Measurements from ENCODE around the gene PNMA8C.

DNA sequence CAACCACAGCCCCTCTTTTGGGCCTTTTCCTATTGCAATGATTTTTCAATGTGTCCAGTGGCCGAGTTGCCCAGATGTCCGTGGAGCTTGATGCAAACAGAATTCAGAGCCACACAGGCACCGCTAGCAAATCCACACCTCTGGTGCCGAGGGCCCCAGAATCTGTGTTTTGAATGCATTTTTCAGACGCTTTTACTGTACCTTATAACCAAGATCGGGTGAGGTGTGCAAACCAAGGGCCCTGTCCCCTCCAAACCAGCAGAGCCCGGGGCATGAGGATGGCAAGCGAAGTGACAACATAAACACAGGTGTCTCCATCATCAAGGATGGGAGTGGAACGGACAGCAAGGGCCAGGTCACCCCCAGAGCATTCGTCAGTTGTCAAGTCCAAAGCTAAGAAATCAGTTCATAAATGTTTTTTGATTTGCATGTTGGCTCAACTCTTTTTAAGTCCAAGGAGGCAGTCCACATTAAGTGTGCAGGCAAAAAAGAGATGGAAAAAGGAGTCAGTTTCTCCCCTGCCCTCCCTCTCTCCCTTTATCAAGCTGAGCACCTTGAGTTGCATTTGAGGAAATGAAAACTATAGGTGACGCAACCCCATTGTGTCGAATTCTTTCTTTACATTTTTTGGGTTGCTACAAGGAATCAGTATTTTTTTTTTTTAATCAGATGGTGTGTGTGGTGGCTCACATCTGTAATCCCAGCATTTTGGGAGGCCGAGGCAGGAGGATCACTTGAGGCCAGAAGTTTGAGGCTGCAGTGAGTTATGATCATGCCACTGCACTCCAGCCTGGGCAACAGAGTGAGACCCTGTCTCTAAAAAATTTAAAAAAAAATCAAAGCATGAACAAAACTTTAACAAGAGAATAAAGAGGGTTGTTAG, 18.3 kb downstream of the PNMA8C start:
- TF ChIP-seq EP300 (IDR thresholded peaks at IDR 0.05), result no peak
- TF ChIP-seq, protein P1, sequence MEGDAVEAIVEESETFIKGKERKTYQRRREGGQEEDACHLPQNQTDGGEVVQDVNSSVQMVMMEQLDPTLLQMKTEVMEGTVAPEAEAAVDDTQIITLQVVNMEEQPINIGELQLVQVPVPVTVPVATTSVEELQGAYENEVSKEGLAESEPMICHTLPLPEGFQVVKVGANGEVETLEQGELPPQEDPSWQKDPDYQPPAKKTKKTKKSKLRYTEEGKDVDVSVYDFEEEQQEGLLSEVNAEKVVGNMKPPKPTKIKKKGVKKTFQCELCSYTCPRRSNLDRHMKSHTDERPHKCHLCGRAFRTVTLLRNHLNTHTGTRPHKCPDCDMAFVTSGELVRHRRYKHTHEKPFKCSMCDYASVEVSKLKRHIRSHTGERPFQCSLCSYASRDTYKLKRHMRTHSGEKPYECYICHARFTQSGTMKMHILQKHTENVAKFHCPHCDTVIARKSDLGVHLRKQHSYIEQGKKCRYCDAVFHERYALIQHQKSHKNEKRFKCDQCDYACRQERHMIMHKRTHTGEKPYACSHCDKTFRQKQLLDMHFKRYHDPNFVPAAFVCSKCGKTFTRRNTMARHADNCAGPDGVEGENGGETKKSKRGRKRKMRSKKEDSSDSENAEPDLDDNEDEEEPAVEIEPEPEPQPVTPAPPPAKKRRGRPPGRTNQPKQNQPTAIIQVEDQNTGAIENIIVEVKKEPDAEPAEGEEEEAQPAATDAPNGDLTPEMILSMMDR (IDR thresholded peaks at IDR 0.05), result no peak
- TF ChIP-seq POLR2AphosphoS5 (IDR thresholded peaks at IDR 0.05), result no peak
- no peak for TF ChIP-seq POLR2A (IDR thresholded peaks at IDR 0.05)
